SK-N-SH treated with all-trans-retinoic acid at 6 μM for 48 hours (cell line): Measurements from ENCODE around the gene NMNAT1.

ENCODE experiments used
- ATAC-seq: fragments of 200-7000 bp; cut with Tn5 transposase; 3 replicates; pipeline ENCODE4 v1.9.1; 2020; ENCODE audit warnings: mild to moderate bottlenecking, moderate library complexity
- ARNTL ChIP-seq: fragments of 450-650 bp; formaldehyde crosslinking; IDR thresholded peaks from 2 replicates; pipeline ENCODE4 v1.5.0; 2020; ENCODE audit warnings: low read depth, mild to moderate bottlenecking, moderate library complexity, borderline replicate concordance
- BACH2 ChIP-seq: fragments of 250-450 bp; sonication (Bioruptor Pico); IDR thresholded peaks from 2 replicates; pipeline ENCODE4 v1.9.0; 2021; ENCODE audit warnings: mild to moderate bottlenecking, borderline replicate concordance
- CSDC2 ChIP-seq: fragments of 250-450 bp; sonication (Bioruptor Pico); IDR thresholded peaks from 2 replicates; pipeline ENCODE4 v1.5.0; 2020; ENCODE audit warnings: mild to moderate bottlenecking, moderate library complexity
- ESRRG ChIP-seq: fragments of 250-450 bp; sonication (Bioruptor Pico); IDR thresholded peaks from 2 replicates; pipeline ENCODE4 v1.6.1; 2021; ENCODE audit warnings: mild to moderate bottlenecking
- GLIS3 ChIP-seq: fragments of 250-450 bp; sonication (Bioruptor Pico); IDR thresholded peaks from 2 replicates; pipeline ENCODE4 v1.5.0; 2020; ENCODE audit warnings: mild to moderate bottlenecking, moderate library complexity
- ISL1 ChIP-seq: fragments of 250-450 bp; sonication (Bioruptor Pico); IDR thresholded peaks from 2 replicates; pipeline ENCODE4 v2.1.2; 2022; ENCODE audit warnings: mild to moderate bottlenecking, moderate library complexity
- OSR1 ChIP-seq: fragments of 250-450 bp; sonication (Bioruptor Pico); IDR thresholded peaks from 2 replicates; pipeline ENCODE4 v1.8.0; 2022; ENCODE audit warnings: moderate library complexity, mild to moderate bottlenecking, inconsistent platforms
- PPARA ChIP-seq: fragments of 250-450 bp; sonication (Bioruptor Pico); IDR thresholded peaks from 2 replicates; pipeline ENCODE4 v1.5.0; 2020; ENCODE audit warnings: mild to moderate bottlenecking, borderline replicate concordance
- RARB ChIP-seq: fragments of 250-450 bp; sonication (Bioruptor Pico); IDR thresholded peaks from 2 replicates; pipeline ENCODE4 v1.8.0; 2021; ENCODE audit warnings: mild to moderate bottlenecking, moderate library complexity
- SNAI2 ChIP-seq: fragments of 250-450 bp; sonication (Bioruptor Pico); IDR thresholded peaks from 2 replicates; pipeline ENCODE4 v1.5.0; 2020; ENCODE audit warnings: mild to moderate bottlenecking, moderate library complexity
- TCF4 ChIP-seq: fragments of 250-450 bp; sonication (Bioruptor Pico); IDR thresholded peaks from 2 replicates; pipeline ENCODE4 v1.8.0; 2021; ENCODE audit warnings: mild to moderate bottlenecking, moderate library complexity, borderline replicate concordance
- ZC3H10 ChIP-seq: fragments of 250-450 bp; sonication (Bioruptor Pico); IDR thresholded peaks from 2 replicates; pipeline ENCODE4 v1.5.1; 2021; ENCODE audit warnings: mild to moderate bottlenecking, moderate library complexity
- ZFP3 ChIP-seq: fragments of 250-450 bp; sonication (Bioruptor Pico); IDR thresholded peaks from 2 replicates; pipeline ENCODE4 v1.5.0; 2020; ENCODE audit warnings: mild to moderate bottlenecking, moderate library complexity
- ZFP30 ChIP-seq: fragments of 450-650 bp; formaldehyde crosslinking; IDR thresholded peaks from 2 replicates; pipeline ENCODE4 v1.5.0; 2022; ENCODE audit warnings: mild to moderate bottlenecking, moderate library complexity
- ZNF565 ChIP-seq: fragments of 450-650 bp; formaldehyde crosslinking; conservative IDR thresholded peaks from 2 replicates; pipeline ENCODE4 v1.5.0; 2020; ENCODE audit warnings: low read depth, mild to moderate bottlenecking, moderate library complexity
- ZNF70 ChIP-seq: fragments of 450-650 bp; formaldehyde crosslinking; IDR thresholded peaks from 2 replicates; pipeline ENCODE4 v1.5.0; 2020; ENCODE audit warnings: mild to moderate bottlenecking, moderate library complexity
- ZNF8 ChIP-seq: fragments of 450-650 bp; formaldehyde crosslinking; IDR thresholded peaks from 2 replicates; pipeline ENCODE4 v1.5.0; 2020; ENCODE audit warnings: mild to moderate bottlenecking, moderate library complexity
- TF ChIP-seq, protein P1 (sequence below): fragments of 250-450 bp; sonication (Bioruptor Pico); IDR thresholded peaks from 2 replicates; pipeline ENCODE4 v1.5.1; 2021; ENCODE audit warnings: mild to moderate bottlenecking, moderate library complexity
- TF ChIP-seq, protein P2 (sequence below): fragments of 250-450 bp; sonication (Bioruptor Pico); IDR thresholded peaks from 2 replicates; pipeline ENCODE4 v1.5.1; 2020; ENCODE audit warnings: low read depth, mild to moderate bottlenecking, moderate library complexity
- TF ChIP-seq, protein P3 (sequence below): fragments of 250-450 bp; sonication (Bioruptor Pico); IDR thresholded peaks from 2 replicates; pipeline ENCODE4 v1.5.0; 2020; ENCODE audit warnings: mild to moderate bottlenecking, moderate library complexity
- TF ChIP-seq, protein P4 (sequence below): fragments of 250-450 bp; sonication (Bioruptor Pico); IDR thresholded peaks from 2 replicates; pipeline ENCODE4 v1.8.0; 2021; ENCODE audit warnings: low read depth, mild to moderate bottlenecking, moderate library complexity, borderline replicate concordance

NMNAT1 gene

DNA sequence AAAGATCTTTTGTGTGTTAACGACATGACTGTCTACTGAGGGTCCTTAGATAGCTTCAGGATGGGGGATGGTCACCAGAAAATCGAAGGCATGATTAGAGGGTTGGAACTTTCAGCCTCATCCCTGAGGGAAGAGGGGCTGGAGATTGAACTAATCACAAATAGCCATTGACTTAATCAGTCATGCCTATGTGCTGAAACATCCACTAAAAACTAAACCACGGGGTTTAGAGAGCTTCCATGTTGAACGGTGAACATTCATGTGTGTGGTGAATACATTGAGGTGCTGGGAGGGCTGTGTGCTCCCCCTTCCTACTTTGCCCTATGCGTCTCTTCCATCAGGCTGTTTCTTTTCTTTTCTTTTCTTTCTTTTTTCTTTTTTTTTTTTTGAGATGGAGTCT is 70.7 kb downstream of the NMNAT1 start (continued):
- TF ChIP-seq, protein P1, sequence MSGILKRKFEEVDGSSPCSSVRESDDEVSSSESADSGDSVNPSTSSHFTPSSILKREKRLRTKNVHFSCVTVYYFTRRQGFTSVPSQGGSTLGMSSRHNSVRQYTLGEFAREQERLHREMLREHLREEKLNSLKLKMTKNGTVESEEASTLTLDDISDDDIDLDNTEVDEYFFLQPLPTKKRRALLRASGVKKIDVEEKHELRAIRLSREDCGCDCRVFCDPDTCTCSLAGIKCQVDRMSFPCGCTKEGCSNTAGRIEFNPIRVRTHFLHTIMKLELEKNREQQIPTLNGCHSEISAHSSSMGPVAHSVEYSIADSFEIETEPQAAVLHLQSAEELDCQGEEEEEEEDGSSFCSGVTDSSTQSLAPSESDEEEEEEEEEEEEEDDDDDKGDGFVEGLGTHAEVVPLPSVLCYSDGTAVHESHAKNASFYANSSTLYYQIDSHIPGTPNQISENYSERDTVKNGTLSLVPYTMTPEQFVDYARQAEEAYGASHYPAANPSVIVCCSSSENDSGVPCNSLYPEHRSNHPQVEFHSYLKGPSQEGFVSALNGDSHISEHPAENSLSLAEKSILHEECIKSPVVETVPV (CRISPR knock-in tag), result no peak
- TF ChIP-seq ARNTL (CRISPR knock-in tag) (no peak), PPARA (CRISPR knock-in tag) (no peak), ZNF565 (CRISPR knock-in tag) (no peak)

DNA sequence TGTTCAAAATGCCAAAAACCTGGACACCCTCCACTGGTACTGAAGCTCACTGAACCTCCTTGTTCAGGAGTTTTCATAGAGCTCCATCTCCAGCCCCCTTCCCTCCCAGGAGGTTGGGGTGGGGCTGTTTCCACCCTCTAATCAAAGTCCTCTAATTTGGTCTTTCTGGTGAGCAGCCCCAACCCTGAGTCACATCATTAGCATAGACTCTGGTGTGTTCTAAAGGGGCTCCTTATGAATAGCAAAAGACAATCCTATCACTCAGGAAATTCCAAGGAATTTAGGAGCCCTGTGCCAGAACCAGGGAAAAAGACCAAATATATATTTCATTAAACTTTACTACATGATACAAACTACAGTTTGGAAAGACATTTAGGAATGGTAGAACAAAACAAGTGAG is 76.3 kb downstream of the NMNAT1 start:
- TF ChIP-seq SNAI2, result no peak
- TF ChIP-seq, protein P2, sequence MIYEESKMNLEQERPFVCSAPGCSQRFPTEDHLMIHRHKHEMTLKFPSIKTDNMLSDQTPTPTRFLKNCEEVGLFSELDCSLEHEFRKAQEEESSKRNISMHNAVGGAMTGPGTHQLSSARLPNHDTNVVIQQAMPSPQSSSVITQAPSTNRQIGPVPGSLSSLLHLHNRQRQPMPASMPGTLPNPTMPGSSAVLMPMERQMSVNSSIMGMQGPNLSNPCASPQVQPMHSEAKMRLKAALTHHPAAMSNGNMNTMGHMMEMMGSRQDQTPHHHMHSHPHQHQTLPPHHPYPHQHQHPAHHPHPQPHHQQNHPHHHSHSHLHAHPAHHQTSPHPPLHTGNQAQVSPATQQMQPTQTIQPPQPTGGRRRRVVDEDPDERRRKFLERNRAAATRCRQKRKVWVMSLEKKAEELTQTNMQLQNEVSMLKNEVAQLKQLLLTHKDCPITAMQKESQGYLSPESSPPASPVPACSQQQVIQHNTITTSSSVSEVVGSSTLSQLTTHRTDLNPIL, result no peak
- no peak for TF ChIP-seq ARNTL (CRISPR knock-in tag)
- TF ChIP-seq, protein P3, sequence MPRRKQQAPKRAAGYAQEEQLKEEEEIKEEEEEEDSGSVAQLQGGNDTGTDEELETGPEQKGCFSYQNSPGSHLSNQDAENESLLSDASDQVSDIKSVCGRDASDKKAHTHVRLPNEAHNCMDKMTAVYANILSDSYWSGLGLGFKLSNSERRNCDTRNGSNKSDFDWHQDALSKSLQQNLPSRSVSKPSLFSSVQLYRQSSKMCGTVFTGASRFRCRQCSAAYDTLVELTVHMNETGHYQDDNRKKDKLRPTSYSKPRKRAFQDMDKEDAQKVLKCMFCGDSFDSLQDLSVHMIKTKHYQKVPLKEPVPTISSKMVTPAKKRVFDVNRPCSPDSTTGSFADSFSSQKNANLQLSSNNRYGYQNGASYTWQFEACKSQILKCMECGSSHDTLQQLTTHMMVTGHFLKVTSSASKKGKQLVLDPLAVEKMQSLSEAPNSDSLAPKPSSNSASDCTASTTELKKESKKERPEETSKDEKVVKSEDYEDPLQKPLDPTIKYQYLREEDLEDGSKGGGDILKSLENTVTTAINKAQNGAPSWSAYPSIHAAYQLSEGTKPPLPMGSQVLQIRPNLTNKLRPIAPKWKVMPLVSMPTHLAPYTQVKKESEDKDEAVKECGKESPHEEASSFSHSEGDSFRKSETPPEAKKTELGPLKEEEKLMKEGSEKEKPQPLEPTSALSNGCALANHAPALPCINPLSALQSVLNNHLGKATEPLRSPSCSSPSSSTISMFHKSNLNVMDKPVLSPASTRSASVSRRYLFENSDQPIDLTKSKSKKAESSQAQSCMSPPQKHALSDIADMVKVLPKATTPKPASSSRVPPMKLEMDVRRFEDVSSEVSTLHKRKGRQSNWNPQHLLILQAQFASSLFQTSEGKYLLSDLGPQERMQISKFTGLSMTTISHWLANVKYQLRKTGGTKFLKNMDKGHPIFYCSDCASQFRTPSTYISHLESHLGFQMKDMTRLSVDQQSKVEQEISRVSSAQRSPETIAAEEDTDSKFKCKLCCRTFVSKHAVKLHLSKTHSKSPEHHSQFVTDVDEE, result no peak
- no peak for ATAC-seq

DNA sequence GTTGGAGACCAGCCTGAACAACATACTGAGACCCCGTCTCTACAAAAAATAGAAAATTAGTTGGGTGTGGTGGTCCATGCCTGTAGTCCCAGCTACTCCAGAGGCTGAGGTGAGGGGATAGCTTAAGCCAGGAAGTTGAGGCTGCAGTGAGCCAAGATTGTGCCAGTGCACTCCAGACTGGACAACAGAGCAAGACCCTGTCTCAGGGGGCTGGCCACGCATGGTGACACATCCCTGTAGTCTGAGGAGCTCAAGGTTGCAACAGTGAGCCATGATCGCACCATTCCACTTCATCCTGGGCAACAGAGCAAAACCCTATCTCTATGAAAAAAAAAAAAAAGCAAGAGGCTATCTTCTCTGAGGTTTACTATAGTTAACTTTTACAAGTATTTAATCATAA is 76.8 kb downstream of the NMNAT1 start:
- no peak for ATAC-seq
- TF ChIP-seq ZC3H10 (CRISPR knock-in tag) (no peak), ESRRG (CRISPR knock-in tag) (no peak), CSDC2 (CRISPR knock-in tag) (no peak), ZNF8 (no peak), GLIS3 (CRISPR knock-in tag) (no peak), OSR1 (CRISPR knock-in tag) (no peak), ZFP3 (CRISPR knock-in tag) (no peak), ISL1 (CRISPR knock-in tag) (no peak), PPARA (CRISPR knock-in tag) (no peak), BACH2 (CRISPR knock-in tag) (no peak), ZNF565 (CRISPR knock-in tag) (no peak)
- TF ChIP-seq, protein P3, result no peak

DNA sequence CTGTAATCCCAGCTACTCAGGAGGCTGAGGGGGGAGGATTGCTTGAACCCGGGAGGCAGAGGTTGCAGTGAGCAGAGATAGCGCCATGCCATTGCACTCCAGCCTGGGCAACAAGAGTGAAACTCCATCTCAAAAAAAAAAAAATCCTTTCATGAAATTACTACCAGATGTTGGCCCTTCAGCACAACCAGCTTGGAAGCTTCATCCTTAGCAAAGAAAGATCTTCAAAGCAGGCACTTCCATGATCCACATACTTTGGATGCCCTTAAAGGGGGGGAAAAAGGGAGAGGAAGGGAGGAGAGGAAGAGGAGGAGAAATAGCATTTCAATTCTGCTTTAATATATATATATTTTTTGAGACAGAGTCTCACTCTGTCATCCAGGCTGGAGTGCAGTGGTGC is 77.4 kb downstream of the NMNAT1 start:
- TF ChIP-seq TCF4, result peak; percentile 40; the same call in 1 of the 2 replicates

DNA sequence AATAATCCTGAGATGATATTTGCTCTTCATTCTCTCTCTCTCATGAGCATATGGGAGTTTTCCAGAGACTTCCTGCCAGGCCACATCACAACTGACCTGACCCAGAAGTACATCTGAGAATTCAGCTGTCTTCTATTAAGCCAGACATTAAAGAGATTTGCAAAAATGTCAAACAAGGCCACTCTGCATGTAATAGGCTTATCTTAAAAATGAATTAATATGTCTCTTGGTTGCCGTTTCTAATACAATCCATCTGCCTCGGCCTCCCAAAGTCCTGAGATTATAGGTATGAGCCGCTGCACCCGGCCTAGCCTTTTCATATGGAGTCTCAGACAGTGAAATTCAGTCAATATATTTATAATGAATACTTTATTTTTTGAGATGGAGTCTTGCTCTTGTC is 78.7 kb downstream of the NMNAT1 start:
- ATAC-seq, result peak; percentile 55
- TF ChIP-seq TCF4, result peak; percentile 87

More for the DNA sequence above, 77.4 kb downstream of the NMNAT1 start:
- peak; percentile 72 for ATAC-seq

DNA sequence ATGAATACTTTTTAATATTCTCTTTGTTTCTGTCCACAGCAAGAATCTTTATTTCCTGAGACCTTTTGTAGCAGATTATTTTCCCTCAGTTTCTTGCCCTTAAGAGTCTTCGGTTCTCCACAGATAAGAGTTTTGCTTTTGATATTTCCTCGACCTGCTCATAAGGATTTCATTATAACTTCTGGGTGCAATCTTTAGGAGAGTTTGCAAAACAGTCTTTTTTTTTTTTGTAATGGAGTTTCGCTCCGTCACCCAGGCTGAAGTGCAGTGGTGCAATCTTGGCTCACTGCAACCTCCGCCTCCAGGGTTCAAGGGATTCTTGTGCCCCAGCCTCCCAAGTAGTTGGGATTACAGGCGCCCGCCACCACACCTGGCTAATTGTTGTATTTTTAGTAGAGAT is 79.4 kb downstream of the NMNAT1 start:
- TF ChIP-seq, protein P4, sequence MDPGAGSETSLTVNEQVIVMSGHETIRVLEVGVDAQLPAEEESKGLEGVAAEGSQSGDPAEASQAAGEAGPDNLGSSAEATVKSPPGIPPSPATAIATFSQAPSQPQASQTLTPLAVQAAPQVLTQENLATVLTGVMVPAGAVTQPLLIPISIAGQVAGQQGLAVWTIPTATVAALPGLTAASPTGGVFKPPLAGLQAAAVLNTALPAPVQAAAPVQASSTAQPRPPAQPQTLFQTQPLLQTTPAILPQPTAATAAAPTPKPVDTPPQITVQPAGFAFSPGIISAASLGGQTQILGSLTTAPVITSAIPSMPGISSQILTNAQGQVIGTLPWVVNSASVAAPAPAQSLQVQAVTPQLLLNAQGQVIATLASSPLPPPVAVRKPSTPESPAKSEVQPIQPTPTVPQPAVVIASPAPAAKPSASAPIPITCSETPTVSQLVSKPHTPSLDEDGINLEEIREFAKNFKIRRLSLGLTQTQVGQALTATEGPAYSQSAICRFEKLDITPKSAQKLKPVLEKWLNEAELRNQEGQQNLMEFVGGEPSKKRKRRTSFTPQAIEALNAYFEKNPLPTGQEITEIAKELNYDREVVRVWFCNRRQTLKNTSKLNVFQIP, result no peak
- TF ChIP-seq, protein P2, result no peak
- TF ChIP-seq ZFP30 (CRISPR knock-in tag) (no peak), BACH2 (CRISPR knock-in tag) (no peak), ARNTL (CRISPR knock-in tag) (no peak), ZNF565 (CRISPR knock-in tag) (no peak), ZC3H10 (CRISPR knock-in tag) (no peak), ZNF8 (no peak), TCF4 (no peak), CSDC2 (CRISPR knock-in tag) (no peak), PPARA (CRISPR knock-in tag) (no peak), RARB (no peak), SNAI2 (no peak), ZNF70 (CRISPR knock-in tag) (no peak)
- TF ChIP-seq, all 23 proteins: peak for 0
- ATAC-seq, result no peak
